ENCODE measurements around the gene BCAS1.

GRCh38 chr20:54094268-54094580 lies 23.8 kb upstream of the BCAS1 start:
- no peak for TF ChIP-seq CTCF (tag by site-specific recombination; IDR thresholded peaks at IDR 0.05)
- TF ChIP-seq REST (tag by site-specific recombination; IDR thresholded peaks at IDR 0.05): no peak
- no peak for TF ChIP-seq ZNF692 (tag by site-specific recombination; IDR thresholded peaks at IDR 0.05)
- TF ChIP-seq ZNF629 (tag by site-specific recombination; IDR thresholded peaks at IDR 0.05): no peak
- TF ChIP-seq ZNF670 (tag by site-specific recombination; IDR thresholded peaks at IDR 0.05; ENCODE audit: low read depth): no peak
- no peak for TF ChIP-seq BCL11A (tag by site-specific recombination; IDR thresholded peaks at IDR 0.05; ENCODE audit: low read depth)

Measured in HEK293 (cell line).